ENCODE data around the gene KLKB1. TPM values are rescaled to one million over a fixed set of nuclear protein-coding genes. Genes with fewer than 3 reads are reported as not detected.

The KLKB1 gene
- total RNA-seq, 2 experiments from 2014 or later: not detected

GRCh38 chr4:186190581-186191199 is 36.6 kb upstream of the KLKB1 start:
- Histone ChIP-seq H4K20me1 (ENCODE audit: insufficient read depth, low read length) (no peaks in the 10 kb centered on the region), H3K4me2 (ENCODE audit: low read length) (peak overlapping the region; percentile 77), H3K27ac (ENCODE audit: low read depth, low read length, poor library complexity, severe bottlenecking) (peak overlapping the region; percentile 91), H3K36me3 (ENCODE audit: insufficient read depth, low read length) (peaks cover 6% of the 10 kb centered on the region), H3K4me3 (ENCODE audit: low read depth, low read length, poor library complexity, severe bottlenecking) (peak overlapping the region; percentile 82), H3K4me1 (ENCODE audit: insufficient read depth, low read length, poor library complexity, severe bottlenecking) (peaks cover 27% of the 10 kb centered on the region), H3K9me3 (ENCODE audit: low read length) (no peaks in the 10 kb centered on the region), H3K79me2 (ENCODE audit: insufficient read depth, low read depth, low read length) (peaks cover 17% of the 10 kb centered on the region; the same call in 1 of the 2 replicates), H3K9me2 (ENCODE audit: insufficient read depth, low read length) (no peaks in the 10 kb centered on the region), H2AFZ (ENCODE audit: low read length) (peak overlapping the region; percentile 93)
- TF ChIP-seq CTCF (conservative IDR thresholded peaks at IDR 0.05; ENCODE audit: low read length): peak; percentile 51
- no peak for TF ChIP-seq EZH2phosphoT487 (IDR thresholded peaks at IDR 0.05; ENCODE audit: borderline replicate concordance, low read depth, low read length)
- peak; percentile 71 for DNase-seq (ENCODE audit: low spot score)
- ChIA-PET POLR2A (interaction anchor here (0.5 to 1.3 kb wide), 5 partner anchors 11 to 766 kb away, joined by 3 to 6 read pairs (median 4); partner anchors contain the start of gene TLR3), CTCF (ENCODE audit: unreplicated experiment) (no interaction called here)
- TSS peak; percentile 86 for BruUV-seq (replicated peaks)
- intact Hi-C loops (cut with micrococcal nuclease; ENCODE audit: unreplicated experiment): loop anchor here (5.0 to 10.0 kb wide), 7 partner anchors 123 to 1543 kb away; partner anchors contain the start of genes CASP3, CCDC110, CENPU and PRIMPOL

GRCh38 chr4:186191200-186192065 is 35.9 kb upstream of the KLKB1 start, which contains the start of gene CYP4V2:
Gene CYP4V2 (plus strand): TSS chr4:186191567. CDS start chr4:186191824, 257 bp downstream.
- peak within 1 kb of the TSS; percentile 77 for H3K4me2 ChIP-seq (ENCODE audit: low read length)
- H3K9me3 ChIP-seq (ENCODE audit: low read length): no peaks in the 10 kb centered on the region
- no peak for TF ChIP-seq EZH2phosphoT487 (IDR thresholded peaks at IDR 0.05; ENCODE audit: borderline replicate concordance, low read depth, low read length)
- peak; percentile 61 for TF ChIP-seq CTCF (conservative IDR thresholded peaks at IDR 0.05; ENCODE audit: low read length)
- peaks cover 17% of the 10 kb centered on the region; the same call in 1 of the 2 replicates for H3K79me2 ChIP-seq (ENCODE audit: insufficient read depth, low read depth, low read length)
- no peaks in the 10 kb centered on the region for H4K20me1 ChIP-seq (ENCODE audit: insufficient read depth, low read length)
- no TSS peak for BruUV-seq (replicated peaks)
- DNase-seq (ENCODE audit: low spot score): peak; percentile 92
- intact Hi-C loops (cut with micrococcal nuclease; ENCODE audit: unreplicated experiment): loop anchor here (5.0 to 10.0 kb wide), 7 partner anchors 124 to 1544 kb away; partner anchors contain the start of genes CASP3, CCDC110, CENPU and PRIMPOL
- H2AFZ ChIP-seq (ENCODE audit: low read length): peak within 1 kb of the TSS; percentile 93
- peak within 1 kb of the TSS; percentile 82 for H3K4me3 ChIP-seq (ENCODE audit: low read depth, low read length, poor library complexity, severe bottlenecking)
- H3K9me2 ChIP-seq (ENCODE audit: insufficient read depth, low read length): no peaks in the 10 kb centered on the region
- H3K27ac ChIP-seq (ENCODE audit: low read depth, low read length, poor library complexity, severe bottlenecking): peak within 1 kb of the TSS; percentile 91
- ChIA-PET CTCF (ENCODE audit: unreplicated experiment) (interaction anchor here (1.2 kb wide), 1 partner anchor 10 kb away, joined by 3 read pairs; no protein-coding TSS in a partner anchor), POLR2A (interaction anchor here (0.5 to 1.3 kb wide), 6 partner anchors 10 to 766 kb away, joined by 3 to 6 read pairs (median 4); partner anchors contain the start of gene TLR3)
- peaks cover 27% of the 10 kb centered on the region for H3K4me1 ChIP-seq (ENCODE audit: insufficient read depth, low read length, poor library complexity, severe bottlenecking)
- H3K36me3 ChIP-seq (ENCODE audit: insufficient read depth, low read length): peaks cover 6% of the 10 kb centered on the region

Data from OCI-LY7 (cell line).